Endometrial microvascular endothelial cells (primary cell): Measurements from ENCODE around the gene RDH11. TPM values are rescaled to one million over a fixed set of nuclear protein-coding genes. Genes with fewer than 3 reads are reported as not detected.

ENCODE experiments used
- in situ Hi-C: cut with HindIII; loops from 2 replicates; pipeline ENCODE4 v1.10.0; 2017; ENCODE audit warnings: low sequenced_read_pairs, low pct_unique_long_range_greater_than_20kb; ENCODE audit errors: inconsistent ontology term
- total RNA-seq: library from RNA; depleted of rRNA; stranded (reverse); fragments of >200 nt; gene quantifications from one replicate; pipeline ENCODE4 v1.2.3, GENCODE V29; 2015; ENCODE audit errors: inconsistent ontology term

The RDH11 gene
- total RNA-seq, 1 donor from 2014 or later, result 92.6 TPM

DNA sequence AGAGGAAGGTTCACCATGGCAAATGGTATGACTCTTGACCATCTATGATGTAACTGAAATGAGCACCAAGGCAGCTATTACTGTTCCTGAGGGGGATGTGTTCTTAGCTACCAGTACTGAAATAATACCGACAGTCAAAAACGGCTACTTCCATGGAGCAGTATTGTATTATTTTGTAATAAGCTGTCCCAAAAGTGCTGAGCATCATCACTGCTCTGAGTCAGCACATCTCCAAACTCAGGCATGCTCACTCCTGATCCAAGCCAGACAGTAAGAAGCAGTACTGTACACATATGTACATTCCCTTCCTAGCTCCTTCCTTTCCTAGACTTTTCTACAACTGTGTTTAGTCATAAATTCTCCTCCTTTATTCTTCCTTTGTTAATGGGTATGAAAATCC lies 29.7 kb downstream of the RDH11 start:
- in situ Hi-C loops, result no loop called here

GRCh38 chr14:67663633-67664032 lies 31.9 kb downstream of the RDH11 start:
- in situ Hi-C loops, result no loop called here

DNA sequence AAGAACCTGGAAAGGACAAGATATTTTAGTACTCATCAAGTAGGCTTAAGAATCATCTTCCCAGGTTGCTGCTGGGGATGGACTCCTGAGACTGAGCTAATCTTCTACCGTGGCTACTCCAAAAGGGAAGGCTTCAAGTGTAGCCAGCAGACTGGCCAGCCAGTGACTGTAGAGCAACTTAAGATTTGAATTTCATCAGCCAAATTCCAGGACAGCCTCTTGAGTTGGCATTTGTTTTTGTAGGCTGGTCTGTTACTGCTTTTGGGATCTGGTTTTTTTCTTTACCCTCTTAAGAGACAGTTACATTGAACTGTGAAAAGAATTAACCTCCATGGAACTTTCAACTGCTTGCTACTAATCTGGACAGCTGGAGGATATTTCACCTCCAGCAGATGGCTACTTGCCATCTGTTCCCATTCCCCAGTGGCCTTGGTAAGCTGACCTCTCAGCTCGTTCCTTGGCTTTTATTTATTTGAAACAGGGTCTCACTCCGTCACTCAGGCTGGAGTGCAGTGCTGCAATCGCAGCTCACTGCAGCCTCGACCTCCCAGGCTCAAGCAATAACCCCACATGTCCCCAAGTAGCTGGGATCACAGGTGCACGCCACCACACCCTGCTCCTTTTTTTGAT lies 41.8 kb downstream of the RDH11 start:
- in situ Hi-C loops, result no loop called here

GRCh38 chr14:67652189-67652588 lies 43.4 kb downstream of the RDH11 start:
- in situ Hi-C loops, result no loop called here

DNA sequence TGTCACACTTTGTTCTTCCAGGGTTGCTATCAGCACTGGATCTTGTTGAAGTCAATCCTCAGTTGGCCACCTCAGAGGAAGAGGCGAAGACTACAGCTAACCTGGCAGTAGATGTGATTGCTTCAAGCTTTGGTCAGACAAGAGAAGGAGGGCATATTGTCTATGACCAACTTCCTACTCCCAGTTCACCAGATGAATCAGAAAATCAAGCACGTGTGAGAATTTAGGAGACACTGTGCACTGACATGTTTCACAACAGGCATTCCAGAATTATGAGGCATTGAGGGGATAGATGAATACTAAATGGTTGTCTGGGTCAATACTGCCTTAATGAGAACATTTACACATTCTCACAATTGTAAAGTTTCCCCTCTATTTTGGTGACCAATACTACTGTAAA lies 44.9 kb downstream of the RDH11 start:
- in situ Hi-C loops, result no loop called here

- in situ Hi-C loops, result no loop called here
Observed at GRCh38 chr14:67650151-67650550, 45.4 kb downstream of the RDH11 start.

GRCh38 chr14:67646131-67646530 lies 49.4 kb downstream of the RDH11 start:
- in situ Hi-C loops, result no loop called here

DNA sequence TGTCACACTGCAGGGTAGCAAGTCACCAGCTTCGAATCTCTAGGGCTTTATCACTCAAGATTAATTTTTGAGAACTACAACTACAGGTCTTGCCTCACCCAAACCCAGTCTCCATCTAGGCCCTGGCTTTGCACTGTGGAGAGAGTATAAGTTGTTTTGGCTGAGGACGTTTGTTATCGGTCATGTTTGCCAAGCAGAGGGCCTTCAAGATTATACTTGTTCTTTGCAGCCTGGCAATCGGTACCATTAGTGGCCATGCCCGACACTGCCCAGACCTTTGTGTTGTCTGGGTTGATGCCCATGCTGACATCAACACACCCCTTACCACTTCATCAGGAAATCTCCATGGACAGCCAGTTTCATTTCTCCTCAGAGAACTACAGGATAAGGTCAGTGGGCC lies 50.1 kb downstream of the RDH11 start:
- in situ Hi-C loops, result no loop called here

DNA sequence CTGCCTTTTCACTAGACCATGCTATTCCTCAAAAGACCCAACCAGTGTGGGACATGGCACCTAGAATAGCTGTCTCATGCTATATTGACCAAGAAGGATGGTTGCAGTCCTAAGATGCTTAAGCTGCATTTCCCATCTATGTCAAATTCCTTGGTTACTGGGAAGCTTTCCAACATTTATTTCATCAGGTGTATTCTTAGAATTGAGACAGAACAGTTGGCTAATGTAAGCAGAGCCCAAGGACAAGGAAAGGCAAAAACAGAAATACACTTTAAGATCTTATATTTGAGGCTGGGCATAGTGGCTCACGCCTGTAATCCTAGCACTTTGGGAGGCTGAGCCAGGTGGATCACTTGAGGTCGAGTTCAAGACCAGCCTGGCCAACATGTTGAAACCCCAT lies 51.1 kb downstream of the RDH11 start:
- in situ Hi-C loops, result no loop called here

GRCh38 chr14:67643713-67644112 lies 51.9 kb downstream of the RDH11 start:
- in situ Hi-C loops, result no loop called here

GRCh38 chr14:67641902-67642749 lies 53.4 kb downstream of the RDH11 start:
- in situ Hi-C loops, result no loop called here

GRCh38 chr14:67641480-67641879 lies 54.1 kb downstream of the RDH11 start:
- in situ Hi-C loops, result no loop called here

- in situ Hi-C loops, result no loop called here
Observed at GRCh38 chr14:67638642-67639041, 56.9 kb downstream of the RDH11 start.

GRCh38 chr14:67636361-67636919 lies 59.1 kb downstream of the RDH11 start:
- in situ Hi-C loops, result no loop called here

- in situ Hi-C loops, result no loop called here
Observed at GRCh38 chr14:67633451-67634147, 62.0 kb downstream of the RDH11 start.

DNA sequence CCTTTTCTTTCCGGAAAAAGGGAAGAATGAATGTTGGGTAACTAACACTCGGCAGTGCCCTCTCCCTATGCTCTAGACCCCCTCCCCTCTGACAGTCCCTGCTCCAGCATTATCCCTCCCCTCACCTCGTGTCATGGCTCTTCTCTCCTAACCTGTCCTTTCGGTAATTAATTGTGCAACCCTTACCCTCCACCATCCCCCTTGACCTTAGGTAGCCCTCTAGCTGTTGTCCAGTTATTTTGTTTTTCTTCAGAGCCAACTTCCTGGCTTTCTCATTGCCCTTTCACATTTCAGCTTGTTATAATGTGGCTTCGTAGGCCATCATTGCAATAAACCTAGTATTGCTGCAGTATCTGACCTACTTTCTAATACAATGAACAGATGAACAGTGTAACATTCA lies 64.6 kb downstream of the RDH11 start:
- in situ Hi-C loops, result no loop called here

DNA sequence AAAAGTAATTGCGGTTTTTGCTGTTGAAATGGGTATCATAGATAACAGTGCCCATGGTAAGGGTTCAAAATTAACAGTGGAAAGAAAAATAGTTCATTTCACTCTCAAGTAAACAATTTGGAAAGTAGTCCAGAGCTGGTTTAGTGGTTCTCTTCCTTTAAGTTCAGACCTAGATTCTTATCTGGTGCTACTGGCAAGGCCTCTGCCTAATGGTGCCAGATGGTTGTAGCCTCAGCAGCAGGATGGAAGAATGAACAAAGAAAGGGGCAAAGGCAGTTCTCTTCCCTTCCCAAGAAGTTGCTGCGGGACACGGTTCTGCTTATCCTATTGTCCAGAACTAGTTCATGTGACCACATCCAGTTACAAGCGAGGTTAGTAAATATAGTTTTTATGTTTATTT lies 65.4 kb downstream of the RDH11 start:
- in situ Hi-C loops, result no loop called here

- in situ Hi-C loops, result no loop called here
Observed at GRCh38 chr14:67627519-67627918, 68.0 kb downstream of the RDH11 start.
